Fibroblast of pulmonary artery (primary cell): ENCODE data around the gene CSRNP3.

Experiments
- DNase-seq: peaks from one replicate; pipeline ENCODE4 v3.0.0-alpha.2; 2010; ENCODE audit warnings: low read depth
- H3K4me3 ChIP-seq: replicated peaks from 2 replicates; pipeline ENCODE4 v1.5.1; 2011; ENCODE audit warnings: low read depth, mild to moderate bottlenecking, control low read depth, low read length, moderate library complexity
- TF ChIP-seq, protein P1 (sequence below): IDR thresholded peaks from 2 replicates; pipeline ENCODE4 v1.5.1; 2011; ENCODE audit warnings: mild to moderate bottlenecking, control low read depth, low read length, inconsistent platforms; ENCODE audit errors: missing control alignments

The CSRNP3 gene

DNA sequence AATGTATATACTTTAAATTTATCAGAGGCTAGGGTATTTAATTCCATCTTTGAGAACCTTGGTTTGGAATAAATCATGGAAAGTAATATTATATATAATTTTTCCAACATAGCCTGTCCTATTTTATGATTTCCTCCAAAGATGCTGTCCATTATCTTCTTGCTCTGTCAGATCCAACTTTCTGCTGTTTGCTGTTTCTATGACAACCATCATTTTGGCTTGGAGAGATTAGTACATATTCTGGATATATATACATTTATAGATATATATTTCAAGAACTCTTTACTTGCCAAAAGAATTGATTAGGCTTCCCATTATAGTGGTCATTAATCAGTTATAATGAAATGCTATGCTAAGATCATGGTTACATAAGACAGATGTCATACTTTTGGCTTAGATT lies 31.3 kb downstream of the CSRNP3 start:
- DNase-seq = no peak
- no peak overlapping the region for H3K4me3 ChIP-seq
- TF ChIP-seq, protein P1, sequence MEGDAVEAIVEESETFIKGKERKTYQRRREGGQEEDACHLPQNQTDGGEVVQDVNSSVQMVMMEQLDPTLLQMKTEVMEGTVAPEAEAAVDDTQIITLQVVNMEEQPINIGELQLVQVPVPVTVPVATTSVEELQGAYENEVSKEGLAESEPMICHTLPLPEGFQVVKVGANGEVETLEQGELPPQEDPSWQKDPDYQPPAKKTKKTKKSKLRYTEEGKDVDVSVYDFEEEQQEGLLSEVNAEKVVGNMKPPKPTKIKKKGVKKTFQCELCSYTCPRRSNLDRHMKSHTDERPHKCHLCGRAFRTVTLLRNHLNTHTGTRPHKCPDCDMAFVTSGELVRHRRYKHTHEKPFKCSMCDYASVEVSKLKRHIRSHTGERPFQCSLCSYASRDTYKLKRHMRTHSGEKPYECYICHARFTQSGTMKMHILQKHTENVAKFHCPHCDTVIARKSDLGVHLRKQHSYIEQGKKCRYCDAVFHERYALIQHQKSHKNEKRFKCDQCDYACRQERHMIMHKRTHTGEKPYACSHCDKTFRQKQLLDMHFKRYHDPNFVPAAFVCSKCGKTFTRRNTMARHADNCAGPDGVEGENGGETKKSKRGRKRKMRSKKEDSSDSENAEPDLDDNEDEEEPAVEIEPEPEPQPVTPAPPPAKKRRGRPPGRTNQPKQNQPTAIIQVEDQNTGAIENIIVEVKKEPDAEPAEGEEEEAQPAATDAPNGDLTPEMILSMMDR = no peak

DNA sequence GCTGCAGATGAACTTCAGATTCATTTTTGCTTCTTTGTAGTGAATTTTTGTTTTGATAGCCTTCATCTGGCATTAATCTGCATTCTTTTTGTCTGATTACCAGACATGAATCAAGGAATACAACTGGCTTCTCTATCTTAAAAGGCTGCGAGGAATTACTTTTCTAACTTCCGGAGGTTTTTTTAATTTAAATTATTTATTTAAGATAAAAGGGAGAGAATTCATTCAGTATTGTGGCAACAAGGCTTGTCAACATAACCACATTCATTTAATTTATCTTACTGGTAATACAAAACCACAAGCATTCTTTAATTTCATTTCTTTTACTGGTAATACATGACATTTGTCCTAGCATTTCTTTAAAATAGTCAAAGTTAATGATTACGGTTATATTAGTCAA lies 36.0 kb downstream of the CSRNP3 start:
- TF ChIP-seq, protein P1 = no peak
- no peak overlapping the region for H3K4me3 ChIP-seq
- no peak for DNase-seq

DNA sequence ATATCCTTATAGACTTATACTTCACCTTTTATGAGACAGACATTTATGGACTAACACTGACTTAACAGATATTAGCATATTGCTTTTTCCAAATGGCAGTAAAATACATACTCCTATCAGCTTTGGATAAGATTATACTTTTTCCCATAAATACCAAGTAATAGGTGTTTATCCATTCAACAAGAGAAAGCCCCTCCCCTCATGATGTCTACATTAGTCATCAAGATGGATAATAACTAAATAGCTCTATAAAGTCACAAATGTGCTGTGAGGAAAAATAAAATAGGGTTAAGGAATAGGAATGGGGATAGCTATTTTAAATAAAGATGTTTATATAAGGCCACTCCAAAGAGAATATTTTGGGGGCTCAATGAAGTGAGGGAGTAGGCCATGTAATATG lies 39.4 kb downstream of the CSRNP3 start:
- H3K4me3 ChIP-seq = no peak overlapping the region
- DNase-seq = no peak
- TF ChIP-seq, protein P1 = no peak

DNA sequence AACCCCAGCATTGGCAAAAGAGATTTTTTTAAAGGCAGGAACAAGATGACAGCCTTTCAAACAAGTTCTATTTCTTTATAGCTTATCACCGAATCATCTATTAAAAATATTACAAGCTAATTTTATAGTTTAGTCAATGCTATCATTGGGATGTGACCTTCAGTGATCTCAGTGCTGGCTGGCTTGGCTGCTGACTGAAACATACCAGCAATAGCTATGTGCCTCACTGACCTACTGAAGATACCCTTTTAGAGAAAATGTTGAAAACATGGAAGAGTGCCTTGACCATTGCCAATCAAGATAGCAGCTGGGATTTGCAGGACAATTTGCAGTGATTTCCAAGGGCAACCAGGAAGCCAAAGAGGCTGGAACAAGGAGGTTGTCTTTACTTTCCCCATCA lies 44.0 kb downstream of the CSRNP3 start:
- no peak overlapping the region for H3K4me3 ChIP-seq
- DNase-seq = no peak
- TF ChIP-seq, protein P1 = no peak

DNA sequence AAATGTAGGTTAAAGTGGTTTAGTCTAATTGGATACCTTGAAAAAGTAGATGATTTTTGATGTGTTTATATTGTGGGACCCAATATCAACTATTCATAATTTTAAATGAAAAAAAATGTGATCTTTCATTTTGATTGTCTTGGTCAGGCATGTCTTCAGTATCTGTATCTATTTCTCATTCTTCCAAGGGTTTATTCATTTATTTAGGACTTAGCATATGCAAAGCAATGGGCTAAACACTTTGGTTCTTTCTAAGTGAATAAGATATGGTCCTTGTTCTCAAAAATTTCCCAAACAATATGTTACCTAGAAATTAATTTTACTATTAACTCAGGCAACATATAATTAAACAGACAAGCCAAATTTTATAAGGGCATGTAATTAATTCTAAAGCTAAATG lies 49.1 kb downstream of the CSRNP3 start:
- TF ChIP-seq, protein P1 = no peak
- no peak overlapping the region for H3K4me3 ChIP-seq
- DNase-seq = no peak

DNA sequence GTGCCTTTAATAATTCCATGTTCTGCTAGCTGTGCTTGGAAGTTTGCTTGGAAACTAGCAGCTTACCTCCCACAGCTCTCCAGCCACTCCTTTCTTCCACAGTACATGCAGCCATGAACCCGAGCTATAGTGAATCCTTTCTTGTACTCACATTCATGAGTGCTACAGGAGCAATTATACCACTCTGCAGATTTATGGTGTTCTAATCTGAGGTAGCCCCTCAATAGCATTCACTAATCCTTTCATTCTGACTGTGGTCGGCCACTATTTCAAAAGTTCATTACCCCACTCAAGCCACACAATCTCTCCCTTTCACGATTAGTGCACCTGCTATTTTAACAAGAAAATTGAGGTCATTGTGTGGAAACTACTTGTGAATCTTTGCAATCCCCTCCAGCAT lies 53.2 kb downstream of the CSRNP3 start:
- no peak overlapping the region for H3K4me3 ChIP-seq
- TF ChIP-seq, protein P1 = no peak

DNA sequence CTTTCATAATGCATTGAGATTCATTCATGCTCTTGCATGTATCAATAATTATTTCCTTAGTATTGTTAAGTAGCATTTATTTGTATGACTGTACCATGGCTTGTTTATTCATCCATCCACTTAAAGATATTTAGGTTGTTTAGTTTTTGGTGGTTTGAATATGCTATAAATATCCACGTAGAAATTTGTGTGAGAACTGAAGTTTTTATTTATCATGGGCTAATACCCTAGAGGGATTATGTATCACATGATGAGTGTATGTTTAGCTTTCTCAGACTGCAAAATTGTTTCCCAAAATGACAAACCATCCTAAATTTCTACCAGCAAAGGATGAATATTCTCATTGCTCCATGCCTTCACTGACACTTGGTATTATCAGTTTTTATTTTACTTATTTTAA lies 55.2 kb downstream of the CSRNP3 start:
- H3K4me3 ChIP-seq = no peak overlapping the region
- DNase-seq = no peak
- TF ChIP-seq, protein P1 = no peak

More for the DNA sequence above, 53.2 kb downstream of the CSRNP3 start:
- no peak for DNase-seq
